Stimulated activated CD4-positive, alpha-beta T cell treated with anti-CD3 and anti-CD28 coated beads, Interleukin-2, amount 100 ng/mL, for 48 hours (primary cell): ENCODE measurements around the gene C14orf93.
A peak's percentile ranks its signal among the peaks of the same experiment; 100 is the strongest.

ENCODE experiments used
- DNase-seq, 2 donors: peaks; one replicate each; pipeline ENCODE4 v3.0.0-alpha.2; 2020

C14orf93 gene

GRCh38 chr14:23044840-23045239 lies 34.9 kb upstream of the C14orf93 start:
- DNase-seq, result no peak

GRCh38 chr14:23043754-23044153 lies 33.8 kb upstream of the C14orf93 start:
- DNase-seq, result no peak

- no peak for DNase-seq
These were observed 33.2 kb upstream of the C14orf93 start for GRCh38 chr14:23043145-23043544.

- DNase-seq, result no peak
These were observed 32.4 kb upstream of the C14orf93 start, which contains the start of gene PSMB11 for GRCh38 chr14:23042162-23042965. TSS of gene PSMB11 (plus strand) at chr14:23042212. CDS start at chr14:23042226, 14 bp downstream.

GRCh38 chr14:23041729-23042128 lies 31.8 kb upstream of the C14orf93 start:
- DNase-seq, result no peak

GRCh38 chr14:23040100-23040499 lies 30.2 kb upstream of the C14orf93 start:
- no peak for DNase-seq

- no peak for DNase-seq
These were observed 25.6 kb upstream of the C14orf93 start for GRCh38 chr14:23035303-23036144.

GRCh38 chr14:23034498-23035302 lies 24.8 kb upstream of the C14orf93 start, which contains the start of gene PSMB5:
TSS of gene PSMB5 (minus strand) at chr14:23034900. CDS start at chr14:23034881, 19 bp downstream.
- peak; percentile 72 to 74 for DNase-seq

- DNase-seq, result no peak
These were observed 24.0 kb upstream of the C14orf93 start for GRCh38 chr14:23033801-23034497.

- no peak for DNase-seq
These were observed 23.3 kb upstream of the C14orf93 start for GRCh38 chr14:23033251-23033727.

- no peak for DNase-seq
These were observed 21.0 kb upstream of the C14orf93 start for GRCh38 chr14:23030936-23031335.

- no peak for DNase-seq
These were observed 18.9 kb upstream of the C14orf93 start for GRCh38 chr14:23028799-23029198.

- DNase-seq, result peak in 1 of 2 donors; percentile 22
These were observed 15.3 kb upstream of the C14orf93 start for GRCh38 chr14:23025151-23025814.

GRCh38 chr14:23024612-23025075 lies 14.7 kb upstream of the C14orf93 start:
- no peak for DNase-seq

- DNase-seq, result no peak
These were observed 13.8 kb upstream of the C14orf93 start for GRCh38 chr14:23023795-23024152.

- no peak for DNase-seq
These were observed 13.3 kb upstream of the C14orf93 start for GRCh38 chr14:23023022-23023794.

- no peak for DNase-seq
These were observed 12.0 kb upstream of the C14orf93 start for GRCh38 chr14:23021889-23022442.

- no peak for DNase-seq
These were observed 11.5 kb upstream of the C14orf93 start for GRCh38 chr14:23021434-23021833.

- no peak for DNase-seq
These were observed 10.5 kb upstream of the C14orf93 start for GRCh38 chr14:23020143-23021128.
